ENCODE results near the gene EEF2KMT.

EEF2KMT gene

GRCh38 chr16:5064915-5065314, 32.7 kb downstream of the EEF2KMT start:
- WGBS, 2 donors (ENCODE audit: extremely low coverage in 2 of 2, insufficient read length in 2 of 2, insufficient replicate concordance in 1 of 2) = no CpG with 5 or more reads among the region's 7 CpGs

GRCh38 chr16:5062790-5063765, 34.5 kb downstream of the EEF2KMT start:
- no peak overlapping the region for H2BK15ac ChIP-seq (ENCODE audit: low read length)
- H3K9ac ChIP-seq (ENCODE audit: low read depth, low read length, poor library complexity) = no peak overlapping the region
- H3K4me1 ChIP-seq (ENCODE audit: control insufficient read depth in 2 of 2, insufficient read depth in 1 of 2, low read depth in 1 of 2, low read length in 2 of 2) = peaks cover 5 to 8% of the 10 kb centered on the region in 2 donors
- no peak overlapping the region for H3K14ac ChIP-seq (ENCODE audit: low read length)
- no peak for DNase-seq (ENCODE audit: low spot score)
- H3K27ac ChIP-seq (replicated peaks; ENCODE audit: low read length) = no peak overlapping the region
- H3K4me2 ChIP-seq (ENCODE audit: insufficient read depth, low read length, poor library complexity, severe bottlenecking) = no peak overlapping the region
- WGBS, 2 donors (ENCODE audit: extremely low coverage in 2 of 2, insufficient read length in 2 of 2, insufficient replicate concordance in 1 of 2) = no CpG with 5 or more reads among the region's 19 CpGs
- H3K79me1 ChIP-seq (ENCODE audit: low read depth, low read length) = peaks cover 1% of the 10 kb centered on the region
- H3K18ac ChIP-seq (ENCODE audit: low read length) = no peak overlapping the region
- no peak overlapping the region for H3K4me3 ChIP-seq (ENCODE audit: low read length in 2 of 2)
- no peak overlapping the region for H2AFZ ChIP-seq (ENCODE audit: low read length)
- H3K9me3 ChIP-seq (replicated peaks in 1 of 2; ENCODE audit: control insufficient read depth in 2 of 2, insufficient read depth in 1 of 2, low read depth in 1 of 2, low read length in 2 of 2) = no peaks in the 10 kb centered on the region
- no peak overlapping the region for H3K23ac ChIP-seq (ENCODE audit: low read depth, low read length, poor library complexity)
- no peak overlapping the region for H2BK120ac ChIP-seq (ENCODE audit: low read depth, low read length)
- no peak overlapping the region for H4K91ac ChIP-seq (ENCODE audit: low read depth, low read length, poor library complexity)
- H3K36me3 ChIP-seq (replicated peaks in 1 of 2; ENCODE audit: control insufficient read depth in 2 of 2, insufficient read depth in 2 of 2, low read length in 2 of 2) = no peaks in the 10 kb centered on the region
- no peak overlapping the region for H2AK5ac ChIP-seq (ENCODE audit: low read depth, low read length)
- H3K27me3 ChIP-seq (ENCODE audit: control insufficient read depth in 3 of 3, insufficient read depth in 3 of 3, low read depth in 1 of 3, low read length in 3 of 3) = peaks cover 0 to 29% (median 2%) of the 10 kb centered on the region in 3 experiments
- H3K4ac ChIP-seq (ENCODE audit: low read length) = no peak overlapping the region
- no peak overlapping the region for H2BK12ac ChIP-seq (ENCODE audit: low read length)
- H2BK5ac ChIP-seq (ENCODE audit: low read length) = no peak overlapping the region
- no peak overlapping the region for H4K8ac ChIP-seq (ENCODE audit: low read depth, low read length)

More at GRCh38 chr16:5064915-5065314, 32.7 kb downstream of the EEF2KMT start:
- Histone ChIP-seq H2BK5ac (ENCODE audit: low read length) (no peak overlapping the region), H3K4me1 (ENCODE audit: control insufficient read depth in 2 of 2, insufficient read depth in 1 of 2, low read depth in 1 of 2, low read length in 2 of 2) (peaks cover 0 to 3% of the 10 kb centered on the region in 2 donors), H3K27ac (replicated peaks; ENCODE audit: low read length) (no peak overlapping the region), H4K8ac (ENCODE audit: low read depth, low read length) (peak overlapping the region; percentile 78), H2AFZ (ENCODE audit: low read length) (peak overlapping the region; percentile 84), H4K91ac (ENCODE audit: low read depth, low read length, poor library complexity) (no peak overlapping the region), H3K9ac (ENCODE audit: low read depth, low read length, poor library complexity) (peak overlapping the region; percentile 76), H3K9me3 (replicated peaks in 1 of 2; ENCODE audit: control insufficient read depth in 2 of 2, insufficient read depth in 1 of 2, low read depth in 1 of 2, low read length in 2 of 2) (no peaks in the 10 kb centered on the region), H3K4me3 (ENCODE audit: low read length in 2 of 2) (no peak overlapping the region), H3K27me3 (ENCODE audit: control insufficient read depth in 3 of 3, insufficient read depth in 3 of 3, low read depth in 1 of 3, low read length in 3 of 3) (peaks cover 0 to 29% (median 2%) of the 10 kb centered on the region in 3 experiments), H3K4me2 (ENCODE audit: insufficient read depth, low read length, poor library complexity, severe bottlenecking) (no peak overlapping the region), H2AK5ac (ENCODE audit: low read depth, low read length) (no peak overlapping the region), H3K4ac (ENCODE audit: low read length) (no peak overlapping the region), H3K14ac (ENCODE audit: low read length) (no peak overlapping the region), H3K18ac (ENCODE audit: low read length) (no peak overlapping the region), H3K36me3 (replicated peaks in 1 of 2; ENCODE audit: control insufficient read depth in 2 of 2, insufficient read depth in 2 of 2, low read length in 2 of 2) (no peaks in the 10 kb centered on the region), H3K79me1 (ENCODE audit: low read depth, low read length) (peaks cover 1% of the 10 kb centered on the region), H2BK120ac (ENCODE audit: low read depth, low read length) (no peak overlapping the region), H3K23ac (ENCODE audit: low read depth, low read length, poor library complexity) (no peak overlapping the region), H2BK12ac (ENCODE audit: low read length) (peak overlapping the region; percentile 87), H2BK15ac (ENCODE audit: low read length) (no peak overlapping the region)
- DNase-seq (ENCODE audit: low spot score) = no peak

DNA sequence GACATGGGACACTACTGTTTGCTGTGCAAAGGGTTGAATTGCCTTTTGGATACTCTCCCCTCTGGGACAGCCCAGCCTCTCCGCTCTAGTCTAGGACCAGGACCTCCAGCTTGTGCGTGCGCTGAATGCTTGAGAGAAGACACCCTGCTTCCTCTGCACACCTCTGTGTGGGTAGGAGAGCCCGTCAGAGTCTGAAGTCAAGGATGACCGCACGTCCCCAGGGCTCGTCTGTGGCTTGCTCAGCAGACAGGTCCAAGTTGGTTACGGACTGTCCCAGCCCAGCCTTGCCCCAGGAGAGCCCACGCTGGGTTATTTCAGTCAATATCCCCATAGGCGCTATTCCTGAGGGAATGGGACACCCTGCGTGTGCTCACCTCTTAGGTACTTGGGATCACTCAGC, 35.5 kb downstream of the EEF2KMT start:
- no peak overlapping the region for H3K23ac ChIP-seq (ENCODE audit: low read depth, low read length, poor library complexity)
- H4K91ac ChIP-seq (ENCODE audit: low read depth, low read length, poor library complexity) = no peak overlapping the region
- no peak overlapping the region for H3K18ac ChIP-seq (ENCODE audit: low read length)
- no peak overlapping the region for H2AFZ ChIP-seq (ENCODE audit: low read length)
- DNase-seq (ENCODE audit: low spot score) = no peak
- WGBS, 2 donors (ENCODE audit: extremely low coverage in 2 of 2, insufficient read length in 2 of 2, insufficient replicate concordance in 1 of 2) = no CpG with 5 or more reads among the region's 11 CpGs
- H3K4me3 ChIP-seq (ENCODE audit: low read length in 2 of 2) = no peak overlapping the region
- peaks cover 0 to 24% (median 2%) of the 10 kb centered on the region in 3 experiments for H3K27me3 ChIP-seq (ENCODE audit: control insufficient read depth in 3 of 3, insufficient read depth in 3 of 3, low read depth in 1 of 3, low read length in 3 of 3)
- H2BK5ac ChIP-seq (ENCODE audit: low read length) = no peak overlapping the region
- no peak overlapping the region for H2AK5ac ChIP-seq (ENCODE audit: low read depth, low read length)
- H3K4ac ChIP-seq (ENCODE audit: low read length) = no peak overlapping the region
- no peak overlapping the region for H2BK120ac ChIP-seq (ENCODE audit: low read depth, low read length)
- H3K4me2 ChIP-seq (ENCODE audit: insufficient read depth, low read length, poor library complexity, severe bottlenecking) = no peak overlapping the region
- H2BK12ac ChIP-seq (ENCODE audit: low read length) = no peak overlapping the region
- H3K4me1 ChIP-seq (ENCODE audit: control insufficient read depth in 2 of 2, insufficient read depth in 1 of 2, low read depth in 1 of 2, low read length in 2 of 2) = peaks cover 5 to 8% of the 10 kb centered on the region in 2 donors
- no peak overlapping the region for H2BK15ac ChIP-seq (ENCODE audit: low read length)
- H4K8ac ChIP-seq (ENCODE audit: low read depth, low read length) = no peak overlapping the region
- H3K9ac ChIP-seq (ENCODE audit: low read depth, low read length, poor library complexity) = no peak overlapping the region
- H3K14ac ChIP-seq (ENCODE audit: low read length) = no peak overlapping the region
- H3K9me3 ChIP-seq (replicated peaks in 1 of 2; ENCODE audit: control insufficient read depth in 2 of 2, insufficient read depth in 1 of 2, low read depth in 1 of 2, low read length in 2 of 2) = no peaks in the 10 kb centered on the region
- H3K36me3 ChIP-seq (replicated peaks in 1 of 2; ENCODE audit: control insufficient read depth in 2 of 2, insufficient read depth in 2 of 2, low read length in 2 of 2) = no peaks in the 10 kb centered on the region
- no peak overlapping the region for H3K27ac ChIP-seq (replicated peaks; ENCODE audit: low read length)
- peaks cover 1% of the 10 kb centered on the region for H3K79me1 ChIP-seq (ENCODE audit: low read depth, low read length)

- no peak overlapping the region for H4K91ac ChIP-seq (ENCODE audit: low read depth, low read length, poor library complexity)
- H3K4ac ChIP-seq (ENCODE audit: low read length) = no peak overlapping the region
- no peak overlapping the region for H2BK120ac ChIP-seq (ENCODE audit: low read depth, low read length)
- H2AK5ac ChIP-seq (ENCODE audit: low read depth, low read length) = no peak overlapping the region
- H3K9me3 ChIP-seq (replicated peaks in 1 of 2; ENCODE audit: control insufficient read depth in 2 of 2, insufficient read depth in 1 of 2, low read depth in 1 of 2, low read length in 2 of 2) = peaks cover 0 to 2% of the 10 kb centered on the region in 2 donors
- H2BK12ac ChIP-seq (ENCODE audit: low read length) = no peak overlapping the region
- H4K8ac ChIP-seq (ENCODE audit: low read depth, low read length) = no peak overlapping the region
- no peak overlapping the region for H3K14ac ChIP-seq (ENCODE audit: low read length)
- no peak overlapping the region for H3K4me3 ChIP-seq (ENCODE audit: low read length in 2 of 2)
- no peak overlapping the region for H3K4me2 ChIP-seq (ENCODE audit: insufficient read depth, low read length, poor library complexity, severe bottlenecking)
- no peak overlapping the region for H3K9ac ChIP-seq (ENCODE audit: low read depth, low read length, poor library complexity)
- no peak overlapping the region for H2BK15ac ChIP-seq (ENCODE audit: low read length)
- no peak overlapping the region for H3K18ac ChIP-seq (ENCODE audit: low read length)
- peak overlapping the region; percentile 71 for H2BK5ac ChIP-seq (ENCODE audit: low read length)
- no peak for DNase-seq (ENCODE audit: low spot score)
- no peaks in the 10 kb centered on the region for H3K36me3 ChIP-seq (replicated peaks in 1 of 2; ENCODE audit: control insufficient read depth in 2 of 2, insufficient read depth in 2 of 2, low read length in 2 of 2)
- H3K27me3 ChIP-seq (ENCODE audit: control insufficient read depth in 3 of 3, insufficient read depth in 3 of 3, low read depth in 1 of 3, low read length in 3 of 3) = peaks cover 0 to 8% (median 2%) of the 10 kb centered on the region in 3 experiments
- H3K27ac ChIP-seq (replicated peaks; ENCODE audit: low read length) = no peak overlapping the region
- H3K79me1 ChIP-seq (ENCODE audit: low read depth, low read length) = peaks cover 1% of the 10 kb centered on the region
- H3K4me1 ChIP-seq (ENCODE audit: control insufficient read depth in 2 of 2, insufficient read depth in 1 of 2, low read depth in 1 of 2, low read length in 2 of 2) = peaks cover 2 to 8% of the 10 kb centered on the region in 2 donors
- no CpG with 5 or more reads among the region's 10 CpGs for WGBS, 2 donors (ENCODE audit: extremely low coverage in 2 of 2, insufficient read length in 2 of 2, insufficient replicate concordance in 1 of 2)
- H2AFZ ChIP-seq (ENCODE audit: low read length) = peak overlapping the region; percentile 21
- H3K23ac ChIP-seq (ENCODE audit: low read depth, low read length, poor library complexity) = no peak overlapping the region
Observed at GRCh38 chr16:5060073-5060641, 37.4 kb downstream of the EEF2KMT start.

Data from neuronal stem cell (in vitro differentiated cells).